T-helper 1 cell treated with Interleukin-12 subunit alpha and Interleukin-12 subunit beta and Interleukin-4 antibody, amounts not matched to agents 30 μg/mL and 1 μg/mL, for 36 hours (primary cell): ENCODE results near the gene FMN1.

Experiments used
- H3K27ac Mint-ChIP-seq: one replicate; pipeline ENCODE4 v1.8.0; 2021; ENCODE audit warnings: mild to moderate bottlenecking, mixed read lengths
- H3K27me3 Mint-ChIP-seq: one replicate; pipeline ENCODE4 v1.8.0; 2021; ENCODE audit warnings: low read depth, mixed read lengths
- H3K36me3 Mint-ChIP-seq: one replicate; pipeline ENCODE4 v1.8.0; 2021; ENCODE audit warnings: low read depth, mixed read lengths
- H3K4me1 Mint-ChIP-seq: one replicate; pipeline ENCODE4 v1.8.0; 2021; ENCODE audit warnings: low read depth, mixed read lengths
- H3K4me3 Mint-ChIP-seq: one replicate; pipeline ENCODE4 v1.8.0; 2021; ENCODE audit warnings: mild to moderate bottlenecking, moderate library complexity, mixed read lengths
- H3K9me3 Mint-ChIP-seq: one replicate; pipeline ENCODE4 v1.8.0; 2021; ENCODE audit warnings: mixed read lengths

Gene FMN1

GRCh38 chr15:33112541-33113105, 81.9 kb downstream of the FMN1 start:
- Mint-ChIP-seq H3K4me3 (no peak overlapping the region), H3K9me3 (no peaks in the 10 kb centered on the region), H3K4me1 (no peaks in the 10 kb centered on the region), H3K36me3 (no peaks in the 10 kb centered on the region), H3K27me3 (peaks cover 14% of the 10 kb centered on the region), H3K27ac (no peak overlapping the region)

DNA sequence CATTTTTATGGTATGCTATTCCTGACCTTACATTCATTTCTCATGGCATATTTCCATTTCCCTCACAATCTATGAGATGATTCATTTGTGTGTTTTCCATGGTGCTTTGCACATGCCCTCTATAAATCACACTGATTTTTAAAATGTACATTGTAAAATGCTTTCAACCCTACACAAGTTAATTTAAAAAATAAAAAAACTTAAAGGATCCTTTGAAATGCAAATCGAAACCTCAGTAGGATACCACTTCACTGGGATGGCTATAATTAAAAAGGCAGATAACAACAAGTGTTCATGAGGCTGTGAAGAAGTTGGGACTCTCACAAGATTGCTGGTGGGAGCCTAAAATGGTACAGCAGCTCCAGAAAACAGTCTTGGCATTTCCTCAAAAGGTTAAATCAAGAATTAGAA, 83.5 kb downstream of the FMN1 start:
- H3K9me3 Mint-ChIP-seq, result no peaks in the 10 kb centered on the region
- H3K4me1 Mint-ChIP-seq, result no peaks in the 10 kb centered on the region
- no peak overlapping the region for H3K4me3 Mint-ChIP-seq
- no peak overlapping the region for H3K27ac Mint-ChIP-seq
- H3K27me3 Mint-ChIP-seq, result peaks cover 20% of the 10 kb centered on the region
- H3K36me3 Mint-ChIP-seq, result no peaks in the 10 kb centered on the region

- no peaks in the 10 kb centered on the region for H3K9me3 Mint-ChIP-seq
- H3K4me1 Mint-ChIP-seq, result peaks cover 2% of the 10 kb centered on the region
- no peaks in the 10 kb centered on the region for H3K36me3 Mint-ChIP-seq
- peaks cover 20% of the 10 kb centered on the region for H3K27me3 Mint-ChIP-seq
- H3K4me3 Mint-ChIP-seq, result no peak overlapping the region
- H3K27ac Mint-ChIP-seq, result no peak overlapping the region
These were observed 85.2 kb downstream of the FMN1 start for GRCh38 chr15:33109345-33109744.

DNA sequence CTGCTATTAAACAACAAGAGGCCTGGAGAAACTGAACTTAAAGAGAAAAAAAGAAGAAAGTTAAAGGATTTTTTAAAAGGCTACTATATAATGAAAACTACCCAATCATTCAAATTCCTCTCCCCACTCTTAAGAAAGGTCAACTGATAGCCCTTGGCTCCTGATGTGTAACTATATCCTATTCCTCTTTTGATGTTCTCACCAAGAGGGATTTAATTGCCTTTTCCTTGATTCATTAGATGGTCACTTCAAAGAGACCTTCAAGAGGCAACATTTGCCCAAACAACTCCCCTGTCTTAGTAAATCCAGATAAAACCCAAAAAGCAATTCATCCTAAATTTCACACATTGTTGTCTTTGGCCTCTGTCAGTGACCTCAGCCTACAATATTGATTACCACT, 86.0 kb downstream of the FMN1 start:
- Mint-ChIP-seq H3K27ac (no peak overlapping the region), H3K4me1 (peaks cover 3% of the 10 kb centered on the region), H3K27me3 (peaks cover 18% of the 10 kb centered on the region), H3K36me3 (no peaks in the 10 kb centered on the region), H3K9me3 (no peaks in the 10 kb centered on the region), H3K4me3 (no peak overlapping the region)

GRCh38 chr15:33107950-33108349, 86.6 kb downstream of the FMN1 start:
- Mint-ChIP-seq H3K4me1 (peaks cover 3% of the 10 kb centered on the region), H3K36me3 (no peaks in the 10 kb centered on the region), H3K9me3 (no peaks in the 10 kb centered on the region), H3K27ac (no peak overlapping the region), H3K27me3 (peaks cover 15% of the 10 kb centered on the region), H3K4me3 (no peak overlapping the region)

- Mint-ChIP-seq H3K9me3 (no peaks in the 10 kb centered on the region), H3K36me3 (no peaks in the 10 kb centered on the region), H3K4me3 (no peak overlapping the region), H3K4me1 (peaks cover 3% of the 10 kb centered on the region), H3K27ac (no peak overlapping the region), H3K27me3 (peaks cover 14% of the 10 kb centered on the region)
These were observed 90.3 kb downstream of the FMN1 start for GRCh38 chr15:33104212-33104611.

DNA sequence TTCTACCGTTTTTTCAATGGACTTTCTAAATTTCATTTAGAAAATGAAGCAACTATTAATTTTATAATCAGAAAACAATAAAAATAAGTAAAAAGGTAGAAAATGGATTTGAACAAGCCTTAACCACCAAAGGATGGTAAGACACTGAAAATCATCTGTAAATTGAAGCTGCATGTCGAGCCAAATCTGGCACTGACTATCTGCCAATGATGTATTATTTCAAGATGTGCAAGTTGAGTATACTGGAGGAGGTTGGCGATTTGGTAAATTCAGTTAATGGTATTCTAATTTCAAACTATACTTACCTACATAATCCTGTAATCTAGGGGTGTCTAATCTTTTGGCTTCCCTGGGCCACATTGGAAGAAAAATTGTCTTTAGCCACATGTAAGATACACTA, 93.5 kb downstream of the FMN1 start:
- Mint-ChIP-seq H3K4me1 (peaks cover 3% of the 10 kb centered on the region), H3K27me3 (peaks cover 4% of the 10 kb centered on the region), H3K9me3 (no peaks in the 10 kb centered on the region), H3K4me3 (no peak overlapping the region), H3K27ac (no peak overlapping the region), H3K36me3 (no peaks in the 10 kb centered on the region)

DNA sequence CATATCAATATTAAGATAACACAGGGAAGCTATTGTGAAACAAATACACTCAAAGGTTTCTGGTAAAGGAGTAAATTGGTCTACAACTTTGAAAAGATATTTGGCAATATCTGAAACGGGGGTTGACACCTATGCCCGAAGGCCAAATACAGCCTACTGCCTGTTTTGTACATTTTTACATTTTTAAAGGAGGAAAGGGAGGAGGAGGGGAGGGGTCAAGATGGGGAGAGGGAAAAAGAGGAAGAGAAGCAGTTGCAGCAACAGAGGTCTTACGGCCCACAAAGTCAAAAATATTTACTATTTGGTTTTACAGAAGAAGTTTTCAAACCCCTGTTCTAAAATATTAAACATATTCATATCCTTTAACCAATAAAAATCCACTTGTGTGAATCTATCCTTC, 94.2 kb downstream of the FMN1 start:
- Mint-ChIP-seq H3K27me3 (peaks cover 4% of the 10 kb centered on the region), H3K4me3 (no peak overlapping the region), H3K27ac (no peak overlapping the region), H3K9me3 (no peaks in the 10 kb centered on the region), H3K4me1 (peaks cover 3% of the 10 kb centered on the region), H3K36me3 (no peaks in the 10 kb centered on the region)

- Mint-ChIP-seq H3K4me3 (no peak overlapping the region), H3K27me3 (peaks cover 4% of the 10 kb centered on the region), H3K9me3 (no peaks in the 10 kb centered on the region), H3K36me3 (no peaks in the 10 kb centered on the region), H3K4me1 (peaks cover 3% of the 10 kb centered on the region), H3K27ac (no peak overlapping the region)
These were observed 94.8 kb downstream of the FMN1 start for GRCh38 chr15:33099739-33100138.

DNA sequence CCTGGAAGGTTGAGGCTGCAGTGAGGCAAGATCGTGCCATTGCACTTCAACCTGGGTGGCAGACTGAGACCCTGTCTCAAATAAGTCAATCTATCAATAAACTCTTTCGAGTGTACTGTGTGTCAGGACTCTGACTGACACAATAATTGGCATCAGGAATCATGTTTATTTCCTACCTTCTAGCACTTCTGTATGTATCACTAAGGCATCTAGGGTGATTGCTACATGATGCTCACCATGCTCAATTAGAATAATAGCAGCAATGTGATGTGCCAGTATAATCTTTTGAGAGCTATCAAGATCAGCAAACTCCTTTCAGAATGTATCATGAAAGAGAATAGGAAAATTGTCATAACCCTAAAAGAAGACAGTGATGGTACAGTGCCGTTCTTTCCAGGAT, 95.3 kb downstream of the FMN1 start:
- Mint-ChIP-seq H3K36me3 (no peaks in the 10 kb centered on the region), H3K9me3 (no peaks in the 10 kb centered on the region), H3K27ac (no peak overlapping the region), H3K27me3 (peaks cover 4% of the 10 kb centered on the region), H3K4me1 (no peaks in the 10 kb centered on the region), H3K4me3 (no peak overlapping the region)

DNA sequence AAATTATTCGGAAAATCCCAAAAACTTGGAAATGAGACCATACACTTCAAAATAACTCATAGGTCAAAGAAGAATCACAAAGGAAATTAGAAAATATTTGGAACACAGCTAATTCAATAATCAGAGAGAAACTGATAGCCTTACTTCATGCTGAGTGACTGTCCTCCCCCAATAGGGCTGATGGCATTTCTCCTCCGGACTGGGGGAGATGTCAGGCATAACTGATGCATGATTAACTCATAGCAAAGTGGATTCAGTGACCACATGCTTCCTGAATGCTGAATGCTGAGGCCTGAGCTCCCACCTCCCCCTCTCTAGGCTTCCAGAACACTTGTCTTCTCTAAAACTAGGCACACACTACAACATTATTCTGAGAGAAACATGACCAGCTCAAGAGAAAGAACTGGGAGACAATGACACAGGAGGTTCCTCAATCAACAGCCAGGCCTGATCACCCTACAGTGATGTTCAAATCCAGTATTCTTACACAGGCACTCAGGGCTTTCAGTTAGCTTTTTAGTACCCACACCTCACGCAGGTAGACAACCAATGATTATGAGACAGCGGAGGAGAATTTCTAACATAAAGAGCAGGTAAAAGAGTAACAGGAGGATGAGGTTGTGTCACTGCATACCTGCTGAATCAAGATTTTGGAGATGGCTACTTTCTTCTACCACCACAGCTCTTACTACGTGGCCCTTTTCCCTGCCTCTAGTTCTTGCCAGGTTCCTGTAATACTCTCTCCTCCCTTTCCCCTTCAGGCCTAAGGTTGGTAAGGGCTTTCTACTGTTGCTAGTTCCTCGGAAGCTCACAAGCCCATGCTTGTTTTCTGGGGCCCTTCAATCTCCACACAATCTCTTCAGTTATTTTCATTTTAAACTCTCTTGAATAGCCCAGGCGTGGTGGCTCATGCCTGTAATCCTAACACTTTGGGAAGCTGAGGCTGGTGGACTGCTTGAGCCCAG, 96.1 kb downstream of the FMN1 start:
- Mint-ChIP-seq H3K27me3 (peaks cover 4% of the 10 kb centered on the region), H3K36me3 (no peaks in the 10 kb centered on the region), H3K4me3 (no peak overlapping the region), H3K4me1 (no peaks in the 10 kb centered on the region), H3K27ac (no peak overlapping the region), H3K9me3 (no peaks in the 10 kb centered on the region)

- Mint-ChIP-seq H3K9me3 (no peaks in the 10 kb centered on the region), H3K4me1 (no peaks in the 10 kb centered on the region), H3K36me3 (no peaks in the 10 kb centered on the region), H3K27me3 (no peaks in the 10 kb centered on the region), H3K4me3 (no peak overlapping the region), H3K27ac (no peak overlapping the region)
These were observed 98.4 kb downstream of the FMN1 start for GRCh38 chr15:33096134-33096533.

DNA sequence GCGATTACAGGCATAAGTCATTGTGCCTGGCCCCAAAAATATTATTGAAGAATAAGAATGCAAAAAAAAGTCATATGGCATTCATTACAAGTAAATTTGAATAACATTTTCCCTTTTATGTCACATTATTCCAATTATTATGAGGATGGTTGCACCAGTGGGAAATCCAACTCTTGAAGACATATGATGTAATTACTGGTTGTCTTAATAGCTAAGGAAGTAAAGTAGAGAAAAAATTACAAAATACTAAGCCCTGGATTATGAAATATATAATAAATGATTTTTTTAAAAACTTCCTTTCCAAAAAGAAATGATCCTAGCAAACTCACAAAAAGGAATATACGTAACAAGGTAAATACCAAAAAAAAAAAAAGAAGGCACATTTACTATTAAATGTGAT, 98.9 kb downstream of the FMN1 start:
- H3K4me1 Mint-ChIP-seq, result no peaks in the 10 kb centered on the region
- no peak overlapping the region for H3K27ac Mint-ChIP-seq
- no peaks in the 10 kb centered on the region for H3K9me3 Mint-ChIP-seq
- no peak overlapping the region for H3K4me3 Mint-ChIP-seq
- H3K27me3 Mint-ChIP-seq, result no peaks in the 10 kb centered on the region
- no peaks in the 10 kb centered on the region for H3K36me3 Mint-ChIP-seq

GRCh38 chr15:33094336-33094735, 100.2 kb downstream of the FMN1 start:
- Mint-ChIP-seq H3K36me3 (no peaks in the 10 kb centered on the region), H3K9me3 (no peaks in the 10 kb centered on the region), H3K4me3 (no peak overlapping the region), H3K27me3 (no peaks in the 10 kb centered on the region), H3K4me1 (no peaks in the 10 kb centered on the region), H3K27ac (no peak overlapping the region)

DNA sequence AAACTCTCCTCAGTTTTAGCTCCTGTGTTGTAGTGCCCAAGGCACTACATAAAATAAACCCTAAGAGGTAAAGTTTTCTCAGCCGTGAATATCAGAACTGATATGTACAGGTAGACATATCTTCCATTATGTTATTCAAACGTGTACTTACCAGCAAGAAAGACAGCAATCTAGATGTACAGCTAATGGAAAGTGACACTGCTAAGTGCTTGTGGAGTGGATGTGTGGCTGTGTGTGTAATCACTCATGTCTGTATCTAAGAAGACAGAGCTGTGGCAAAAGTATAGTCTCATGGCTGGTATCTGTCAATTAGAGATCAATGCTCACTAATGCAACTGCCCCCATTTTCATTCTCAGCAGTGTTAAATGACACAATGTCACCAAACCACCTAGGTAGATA, 101.3 kb downstream of the FMN1 start:
- Mint-ChIP-seq H3K4me3 (no peak overlapping the region), H3K4me1 (no peaks in the 10 kb centered on the region), H3K27me3 (no peaks in the 10 kb centered on the region), H3K27ac (no peak overlapping the region), H3K9me3 (no peaks in the 10 kb centered on the region), H3K36me3 (no peaks in the 10 kb centered on the region)
